OCI-LY3 (cell line): ENCODE measurements around the gene TBC1D16.

ENCODE experiments used
- CTCF ChIP-seq: fragments of 200-600, 300-600 bp; sonication (generic); IDR thresholded peaks from 2 replicates; pipeline ENCODE4 v1.5.1; 2014; ENCODE audit warnings: antibody characterized with exemption, low read length, low read depth
- EZH2phosphoT487 ChIP-seq: fragments of 200-600 bp; shearing (Covaris generic); IDR thresholded peaks from 2 replicates; pipeline ENCODE4 v1.6.1; 2018; ENCODE audit warnings: antibody characterized with exemption, mixed run types, low read depth

GRCh38 chr17:79883202-79883601 lies 152.5 kb downstream of the TBC1D16 start:
- TF ChIP-seq CTCF = no peak
- no peak for TF ChIP-seq EZH2phosphoT487
